Mammary epithelial cell (primary cell): ENCODE data around the gene FGFBP3.

Experiments used
- EZH2 ChIP-seq: IDR thresholded peaks from 2 replicates; pipeline ENCODE4 v1.6.1; 2012; ENCODE audit warnings: low read length, inconsistent platforms, borderline replicate concordance
- TF ChIP-seq, protein P1 (sequence below), 2 donors: IDR thresholded peaks in 1 of 2; conservative IDR thresholded peaks in 1 of 2; 2 replicates each; pipeline ENCODE4 v1.5.1; 2011 to 2012; ENCODE audit warnings: inconsistent platforms in 2 of 2, low read length in 2 of 2, mild to moderate bottlenecking in 2 of 2, control low read depth in 1 of 2, low read depth in 1 of 2; ENCODE audit not compliant: insufficient read depth in 1 of 2; ENCODE audit errors: extremely low read depth in 1 of 2

DNA sequence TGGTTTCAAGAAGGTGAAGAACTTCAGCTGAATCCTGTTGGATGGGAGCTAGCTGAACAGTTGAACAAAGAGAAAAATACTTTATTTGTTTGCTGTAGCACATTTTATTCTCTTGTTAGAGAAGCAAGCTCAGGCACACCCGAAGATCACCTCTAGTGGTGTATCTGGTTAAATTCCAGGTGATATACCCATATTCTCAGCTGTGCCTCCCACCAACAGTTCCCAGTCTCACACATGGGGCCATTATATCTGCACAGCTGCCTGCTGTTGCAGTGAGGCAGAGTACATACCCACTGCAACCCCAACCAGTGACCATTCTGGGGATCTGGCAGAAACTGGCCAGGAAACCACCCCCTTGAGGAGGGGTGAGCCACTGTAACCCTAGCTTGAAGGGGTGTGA is 23.5 kb upstream of the FGFBP3 start:
- TF ChIP-seq, protein P1, sequence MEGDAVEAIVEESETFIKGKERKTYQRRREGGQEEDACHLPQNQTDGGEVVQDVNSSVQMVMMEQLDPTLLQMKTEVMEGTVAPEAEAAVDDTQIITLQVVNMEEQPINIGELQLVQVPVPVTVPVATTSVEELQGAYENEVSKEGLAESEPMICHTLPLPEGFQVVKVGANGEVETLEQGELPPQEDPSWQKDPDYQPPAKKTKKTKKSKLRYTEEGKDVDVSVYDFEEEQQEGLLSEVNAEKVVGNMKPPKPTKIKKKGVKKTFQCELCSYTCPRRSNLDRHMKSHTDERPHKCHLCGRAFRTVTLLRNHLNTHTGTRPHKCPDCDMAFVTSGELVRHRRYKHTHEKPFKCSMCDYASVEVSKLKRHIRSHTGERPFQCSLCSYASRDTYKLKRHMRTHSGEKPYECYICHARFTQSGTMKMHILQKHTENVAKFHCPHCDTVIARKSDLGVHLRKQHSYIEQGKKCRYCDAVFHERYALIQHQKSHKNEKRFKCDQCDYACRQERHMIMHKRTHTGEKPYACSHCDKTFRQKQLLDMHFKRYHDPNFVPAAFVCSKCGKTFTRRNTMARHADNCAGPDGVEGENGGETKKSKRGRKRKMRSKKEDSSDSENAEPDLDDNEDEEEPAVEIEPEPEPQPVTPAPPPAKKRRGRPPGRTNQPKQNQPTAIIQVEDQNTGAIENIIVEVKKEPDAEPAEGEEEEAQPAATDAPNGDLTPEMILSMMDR (conservative IDR thresholded peaks at IDR 0.05 in 1 of 2, IDR thresholded peaks at IDR 0.05 in 1 of 2; ENCODE audit: extremely low read depth in 1 of 2, insufficient read depth in 1 of 2, low read depth in 1 of 2, low read length in 2 of 2) = no peak
- TF ChIP-seq EZH2 = no peak
